GM12872 (cell line): ENCODE measurements around the gene PRX.

Experiments used
- CTCF ChIP-seq: IDR thresholded peaks from 3 replicates; pipeline ENCODE4 v1.5.1; 2011; ENCODE audit warnings: low read depth, mild to moderate bottlenecking, low read length, moderate library complexity; ENCODE audit not compliant: insufficient read depth

The PRX gene

GRCh38 chr19:40413291-40413845, at the start of gene PRX:
PRX (minus strand) TSS chr19:40413378; CDS start chr19:40407932, 5,446 bp downstream.
- TF ChIP-seq CTCF = no peak

GRCh38 chr19:40461669-40462221, 48.6 kb upstream of the PRX start:
- TF ChIP-seq CTCF = no peak

GRCh38 chr19:40460185-40460584, 47.0 kb upstream of the PRX start:
- no peak for TF ChIP-seq CTCF

GRCh38 chr19:40458597-40458974, 45.4 kb upstream of the PRX start:
- TF ChIP-seq CTCF = no peak

GRCh38 chr19:40457953-40458596, 44.9 kb upstream of the PRX start:
- TF ChIP-seq CTCF = no peak

GRCh38 chr19:40457048-40457447, 43.9 kb upstream of the PRX start:
- no peak for TF ChIP-seq CTCF

- TF ChIP-seq CTCF = no peak
Observed at GRCh38 chr19:40453151-40453735, 40.1 kb upstream of the PRX start.
